ENCODE measurements around the gene RIMKLA. TPM values are rescaled to one million over a fixed set of nuclear protein-coding genes. Genes with fewer than 3 reads are reported as not detected.

Gene RIMKLA
- total RNA-seq, 1 donor from 2014 or later, result 0.31 TPM

DNA sequence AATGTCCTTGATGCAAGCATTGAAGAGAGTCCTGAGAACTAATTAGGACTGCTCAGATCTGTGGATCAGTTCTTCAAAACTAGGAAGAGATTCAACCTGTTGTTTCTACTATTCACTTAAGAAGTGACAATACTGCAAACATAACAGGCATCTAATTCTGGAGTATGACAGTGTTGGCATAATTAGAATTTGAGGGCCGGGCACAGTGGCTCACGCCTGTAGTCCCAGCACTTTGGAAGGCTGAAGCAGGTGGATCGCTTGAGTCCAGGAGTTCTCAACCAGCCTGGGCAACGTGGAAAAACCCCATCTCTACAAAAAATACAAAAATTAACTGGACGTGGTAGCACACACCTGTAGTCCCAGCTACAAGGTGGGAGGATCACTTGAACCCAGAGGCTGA lies 37.5 kb upstream of the RIMKLA start:
- no peak for DNase-seq (ENCODE audit: low spot score in 2 of 2, unreplicated experiment in 2 of 2)
- H3K4me3 Mint-ChIP-seq, result no peak overlapping the region
- TF ChIP-seq, protein P1, sequence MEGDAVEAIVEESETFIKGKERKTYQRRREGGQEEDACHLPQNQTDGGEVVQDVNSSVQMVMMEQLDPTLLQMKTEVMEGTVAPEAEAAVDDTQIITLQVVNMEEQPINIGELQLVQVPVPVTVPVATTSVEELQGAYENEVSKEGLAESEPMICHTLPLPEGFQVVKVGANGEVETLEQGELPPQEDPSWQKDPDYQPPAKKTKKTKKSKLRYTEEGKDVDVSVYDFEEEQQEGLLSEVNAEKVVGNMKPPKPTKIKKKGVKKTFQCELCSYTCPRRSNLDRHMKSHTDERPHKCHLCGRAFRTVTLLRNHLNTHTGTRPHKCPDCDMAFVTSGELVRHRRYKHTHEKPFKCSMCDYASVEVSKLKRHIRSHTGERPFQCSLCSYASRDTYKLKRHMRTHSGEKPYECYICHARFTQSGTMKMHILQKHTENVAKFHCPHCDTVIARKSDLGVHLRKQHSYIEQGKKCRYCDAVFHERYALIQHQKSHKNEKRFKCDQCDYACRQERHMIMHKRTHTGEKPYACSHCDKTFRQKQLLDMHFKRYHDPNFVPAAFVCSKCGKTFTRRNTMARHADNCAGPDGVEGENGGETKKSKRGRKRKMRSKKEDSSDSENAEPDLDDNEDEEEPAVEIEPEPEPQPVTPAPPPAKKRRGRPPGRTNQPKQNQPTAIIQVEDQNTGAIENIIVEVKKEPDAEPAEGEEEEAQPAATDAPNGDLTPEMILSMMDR (IDR thresholded peaks at IDR 0.05; ENCODE audit: unreplicated experiment), result no peak
- H3K27ac Mint-ChIP-seq, result no peak overlapping the region
- no peaks in the 10 kb centered on the region for H3K36me3 Mint-ChIP-seq
- H3K27me3 Mint-ChIP-seq (ENCODE audit: low read depth), result no peaks in the 10 kb centered on the region
- no peaks in the 10 kb centered on the region for H3K9me3 Mint-ChIP-seq
- H3K4me1 Mint-ChIP-seq, result peaks cover 8% of the 10 kb centered on the region

DNA sequence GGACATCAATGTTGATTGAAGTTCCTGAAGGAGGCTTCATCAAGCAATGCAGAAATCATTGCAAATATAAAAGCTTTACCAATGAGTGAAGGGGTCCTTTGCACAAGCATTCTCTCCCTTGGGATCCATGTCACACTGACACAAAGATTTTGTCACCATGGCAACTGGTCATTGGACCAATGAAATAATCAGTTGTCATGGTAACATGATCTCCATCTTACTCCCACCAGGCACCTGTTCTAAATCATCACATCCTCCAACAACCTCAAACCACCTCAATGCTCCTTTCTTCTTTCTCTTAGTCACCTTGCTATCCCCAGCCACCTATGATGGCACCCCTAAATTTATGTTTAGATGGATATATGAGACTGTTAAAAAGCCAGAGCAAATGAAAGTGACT lies 32.1 kb upstream of the RIMKLA start:
- Mint-ChIP-seq H3K9me3 (no peaks in the 10 kb centered on the region), H3K4me1 (peaks cover 13% of the 10 kb centered on the region), H3K36me3 (no peaks in the 10 kb centered on the region), H3K4me3 (no peak overlapping the region), H3K27ac (no peak overlapping the region), H3K27me3 (ENCODE audit: low read depth) (peaks cover 8% of the 10 kb centered on the region)
- TF ChIP-seq, protein P1 (IDR thresholded peaks at IDR 0.05; ENCODE audit: unreplicated experiment), result no peak
- no peak for DNase-seq (ENCODE audit: low spot score in 2 of 2, unreplicated experiment in 2 of 2)

DNA sequence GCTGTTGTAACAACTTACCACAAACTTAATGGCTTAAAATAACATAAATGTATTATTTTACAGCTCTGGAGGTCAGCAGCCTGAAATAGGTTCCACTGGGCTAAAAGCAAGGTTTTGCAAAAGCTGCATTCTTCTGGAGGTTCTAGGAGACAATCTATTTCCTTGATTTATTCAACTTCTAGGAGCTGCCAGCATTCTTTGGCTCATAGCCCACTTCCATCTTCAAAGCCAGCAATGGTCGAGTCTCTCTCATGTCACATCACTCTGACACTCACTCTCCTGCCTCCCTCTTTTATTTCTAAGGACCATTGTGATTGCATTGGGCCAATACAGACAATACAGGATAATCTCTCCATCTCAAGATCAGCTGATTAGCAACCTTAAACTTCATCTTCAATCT lies 30.5 kb upstream of the RIMKLA start:
- no peaks in the 10 kb centered on the region for H3K9me3 Mint-ChIP-seq
- peaks cover 13% of the 10 kb centered on the region for H3K4me1 Mint-ChIP-seq
- H3K27ac Mint-ChIP-seq, result no peak overlapping the region
- peaks cover 8% of the 10 kb centered on the region for H3K27me3 Mint-ChIP-seq (ENCODE audit: low read depth)
- DNase-seq (ENCODE audit: low spot score in 2 of 2, unreplicated experiment in 2 of 2), result no peak
- H3K4me3 Mint-ChIP-seq, result no peak overlapping the region
- no peaks in the 10 kb centered on the region for H3K36me3 Mint-ChIP-seq
- TF ChIP-seq, protein P1 (IDR thresholded peaks at IDR 0.05; ENCODE audit: unreplicated experiment), result no peak

DNA sequence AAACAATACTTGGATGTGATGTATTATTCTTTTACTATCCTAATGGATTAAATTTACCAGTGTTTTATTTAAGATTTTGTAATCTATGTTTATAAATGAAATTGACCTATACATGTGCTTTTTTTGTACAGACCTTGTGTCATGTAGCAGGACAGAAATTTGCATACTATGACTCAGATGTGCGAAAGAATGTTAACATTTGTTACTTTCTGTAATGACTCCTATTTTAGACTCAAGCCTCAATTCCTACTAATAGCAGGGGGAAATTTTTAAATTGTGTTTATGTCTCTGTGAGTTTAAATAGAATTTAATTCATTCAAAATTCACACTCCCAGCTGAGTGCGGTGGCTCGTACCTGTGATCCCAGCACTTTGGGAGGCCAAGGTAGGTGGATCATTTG lies 21.8 kb upstream of the RIMKLA start:
- Mint-ChIP-seq H3K4me3 (no peak overlapping the region), H3K36me3 (no peaks in the 10 kb centered on the region), H3K4me1 (no peaks in the 10 kb centered on the region), H3K9me3 (no peaks in the 10 kb centered on the region), H3K27me3 (ENCODE audit: low read depth) (peaks cover 10% of the 10 kb centered on the region), H3K27ac (no peak overlapping the region)
- TF ChIP-seq, protein P1 (IDR thresholded peaks at IDR 0.05; ENCODE audit: unreplicated experiment), result no peak
- DNase-seq (ENCODE audit: low spot score in 2 of 2, unreplicated experiment in 2 of 2), result no peak

DNA sequence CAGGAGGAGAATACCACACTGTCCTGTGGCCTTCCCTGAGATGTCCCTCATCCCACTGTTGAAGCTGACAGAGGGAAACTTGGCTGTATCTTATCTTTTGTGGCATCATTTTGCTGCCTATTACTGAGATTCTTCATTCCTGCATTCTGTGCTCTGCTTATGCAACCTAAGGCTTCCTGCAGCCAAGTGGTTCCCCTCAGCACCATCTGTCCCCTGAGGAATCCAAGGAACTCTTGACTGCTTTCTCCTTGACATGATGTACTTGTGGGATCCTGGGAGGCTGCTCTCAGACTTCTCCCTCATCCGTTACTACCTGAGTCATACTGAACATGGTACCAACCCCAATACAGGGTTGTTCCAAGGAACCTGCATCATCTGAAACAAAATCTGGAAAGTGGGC lies 21.1 kb upstream of the RIMKLA start:
- Mint-ChIP-seq H3K4me1 (no peaks in the 10 kb centered on the region), H3K4me3 (no peak overlapping the region), H3K36me3 (no peaks in the 10 kb centered on the region), H3K27me3 (ENCODE audit: low read depth) (peaks cover 10% of the 10 kb centered on the region), H3K9me3 (no peaks in the 10 kb centered on the region), H3K27ac (no peak overlapping the region)
- TF ChIP-seq, protein P1 (IDR thresholded peaks at IDR 0.05; ENCODE audit: unreplicated experiment), result no peak
- no peak for DNase-seq (ENCODE audit: low spot score in 2 of 2, unreplicated experiment in 2 of 2)

DNA sequence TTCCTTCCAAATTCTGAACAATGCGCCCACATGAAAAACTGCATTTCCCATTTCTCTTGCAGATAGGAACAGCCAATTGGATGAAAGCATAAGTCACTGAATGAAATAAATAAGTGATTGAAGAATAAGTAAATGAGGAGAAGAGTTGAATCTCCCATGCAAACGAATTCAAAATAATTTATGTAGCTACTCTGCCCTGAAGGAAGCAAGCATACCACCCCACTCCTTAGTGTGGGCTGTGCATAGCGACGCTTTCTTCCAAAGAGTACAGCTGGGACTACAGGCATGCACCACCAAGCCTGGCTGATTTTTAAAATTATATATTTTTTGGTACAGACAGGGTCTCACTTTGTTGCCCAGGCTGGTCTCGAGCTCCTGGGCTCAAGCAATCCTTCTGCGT lies 16.5 kb upstream of the RIMKLA start:
- Mint-ChIP-seq H3K27ac (no peak overlapping the region), H3K27me3 (ENCODE audit: low read depth) (peaks cover 11% of the 10 kb centered on the region), H3K36me3 (no peaks in the 10 kb centered on the region), H3K4me1 (no peaks in the 10 kb centered on the region), H3K9me3 (no peaks in the 10 kb centered on the region), H3K4me3 (no peak overlapping the region)
- TF ChIP-seq, protein P1 (IDR thresholded peaks at IDR 0.05; ENCODE audit: unreplicated experiment), result no peak
- no peak for DNase-seq (ENCODE audit: low spot score in 2 of 2, unreplicated experiment in 2 of 2)
